GM10847 (cell line): ENCODE measurements around the gene NTM.

Experiments used
- POLR2A ChIP-seq: IDR thresholded peaks from 2 replicates; pipeline ENCODE4 v1.6.1; 2011; ENCODE audit not compliant: insufficient read length; ENCODE audit errors: extremely low read depth

Gene NTM

GRCh38 chr11:132064987-132065620 lies 694.7 kb downstream of the NTM start:
- no peak for TF ChIP-seq POLR2A

GRCh38 chr11:132068556-132068955 lies 698.1 kb downstream of the NTM start:
- no peak for TF ChIP-seq POLR2A

GRCh38 chr11:132072044-132072857 lies 701.8 kb downstream of the NTM start:
- no peak for TF ChIP-seq POLR2A

DNA sequence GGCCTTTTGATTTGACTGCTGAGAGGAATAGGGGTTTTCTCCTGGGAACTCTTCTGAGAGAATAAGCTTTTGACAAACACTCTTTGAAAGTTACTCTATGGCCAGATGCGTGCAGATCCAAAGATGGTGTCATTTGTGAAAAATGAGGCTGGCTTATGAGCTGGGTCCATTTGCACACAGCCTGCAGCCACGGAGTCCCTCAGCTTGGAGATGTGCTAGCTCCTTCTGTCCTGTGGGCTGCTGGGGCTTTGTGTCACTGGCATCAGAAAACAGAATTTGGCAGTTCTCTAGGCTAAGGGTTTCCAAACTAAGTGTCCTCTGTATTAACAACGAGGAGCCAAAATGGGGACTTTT lies 702.4 kb downstream of the NTM start:
- TF ChIP-seq POLR2A = no peak

- TF ChIP-seq POLR2A = no peak
Observed at GRCh38 chr11:132073787-132074186, 703.4 kb downstream of the NTM start.

GRCh38 chr11:132075447-132075846 lies 705.0 kb downstream of the NTM start:
- TF ChIP-seq POLR2A = no peak

DNA sequence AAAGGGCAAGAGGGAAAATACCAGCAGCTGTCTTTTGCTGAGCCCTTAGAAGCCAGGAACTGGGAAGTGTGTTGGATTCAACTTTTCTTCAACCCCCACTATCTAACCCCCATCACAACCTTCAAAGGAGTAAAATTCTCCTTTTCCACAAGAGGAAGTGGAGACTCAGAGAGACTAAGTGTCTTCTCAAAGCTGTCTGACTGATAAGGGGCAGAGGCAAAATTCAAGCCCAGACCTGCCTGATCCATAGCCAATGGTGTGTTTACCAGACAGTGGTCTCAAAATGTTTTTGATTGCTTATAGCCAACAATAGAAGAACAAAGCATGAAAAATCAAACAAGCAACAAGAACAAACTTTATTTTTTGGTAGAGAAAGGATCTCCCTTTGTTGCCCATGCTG lies 707.0 kb downstream of the NTM start:
- TF ChIP-seq POLR2A = no peak

DNA sequence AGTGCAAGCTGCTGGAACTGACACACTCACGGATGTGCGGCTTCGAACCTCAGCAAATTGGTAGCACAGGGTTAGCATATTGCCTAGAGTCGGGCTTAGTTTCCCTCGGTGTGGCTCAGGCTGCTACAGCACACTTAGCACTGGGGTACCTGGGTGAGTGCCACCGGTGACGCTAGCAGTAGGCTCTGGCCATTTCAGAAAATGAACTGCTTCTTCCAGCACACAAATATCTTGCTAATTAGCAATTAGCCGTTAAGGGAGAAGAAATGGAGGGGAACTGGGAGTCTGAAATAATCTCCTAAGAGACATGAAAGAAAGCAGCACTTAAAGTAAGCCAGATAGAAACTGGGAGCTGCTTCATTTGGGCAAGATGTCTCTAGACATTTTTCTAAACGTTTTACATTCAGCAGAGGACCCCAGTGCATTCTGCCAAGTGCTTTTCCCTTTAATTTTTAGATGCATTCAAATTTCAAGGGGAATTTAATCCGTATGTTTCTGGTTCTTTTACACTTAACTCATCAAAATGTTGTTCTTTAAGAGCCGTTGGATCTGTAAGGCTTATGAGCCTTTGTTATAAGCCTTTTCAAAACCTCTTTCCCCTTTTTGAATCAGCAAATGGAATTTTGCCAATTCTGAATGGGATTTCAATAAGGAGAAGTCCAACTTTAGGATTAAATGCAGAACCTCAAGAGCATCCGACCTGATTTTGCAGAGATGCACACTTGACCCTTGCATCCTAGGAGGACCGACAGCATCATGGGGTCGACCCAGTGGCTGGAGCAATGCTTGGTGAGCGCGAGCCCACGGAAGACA lies 708.1 kb downstream of the NTM start:
- no peak for TF ChIP-seq POLR2A

- TF ChIP-seq POLR2A = no peak
Observed at GRCh38 chr11:132080127-132080526, 709.7 kb downstream of the NTM start.

GRCh38 chr11:132082566-132082965 lies 712.2 kb downstream of the NTM start:
- no peak for TF ChIP-seq POLR2A

DNA sequence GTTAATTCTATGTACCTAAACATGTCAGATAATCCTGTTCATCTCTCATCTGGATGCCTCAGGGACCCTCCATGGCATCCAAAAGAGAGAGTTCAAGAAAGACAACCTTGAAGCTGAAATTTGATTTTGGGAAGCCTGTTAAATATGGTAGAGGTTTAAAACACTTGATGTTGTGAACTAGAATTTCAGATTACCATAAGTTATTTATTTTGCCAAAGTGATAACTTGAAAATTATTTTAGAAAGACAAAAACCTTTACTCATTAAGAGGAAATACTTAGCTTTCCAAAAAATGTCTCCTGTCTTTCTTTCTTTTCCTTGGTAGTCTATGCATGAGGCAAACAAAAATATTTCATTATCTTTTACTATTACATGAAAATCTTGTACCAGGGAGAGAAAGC lies 714.0 kb downstream of the NTM start:
- no peak for TF ChIP-seq POLR2A

DNA sequence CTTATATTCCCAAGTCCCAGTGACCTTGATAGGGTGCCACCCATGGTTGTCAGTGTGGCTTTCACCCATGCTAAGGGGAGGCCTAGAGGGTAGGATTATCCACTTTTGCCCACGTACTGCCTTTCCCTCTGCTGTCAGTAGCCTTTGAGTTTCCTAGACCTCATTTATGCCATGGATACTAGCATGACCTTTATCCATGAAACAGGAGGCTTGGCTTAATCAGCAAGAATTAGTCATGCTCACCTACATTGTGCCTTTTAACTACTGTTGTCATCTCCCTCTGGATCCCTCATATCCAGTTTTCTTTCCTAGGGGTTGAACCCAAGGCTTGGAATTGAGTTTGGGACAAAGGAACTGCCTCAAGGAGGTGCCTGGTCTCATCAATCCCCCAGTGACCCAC lies 716.7 kb downstream of the NTM start:
- no peak for TF ChIP-seq POLR2A

DNA sequence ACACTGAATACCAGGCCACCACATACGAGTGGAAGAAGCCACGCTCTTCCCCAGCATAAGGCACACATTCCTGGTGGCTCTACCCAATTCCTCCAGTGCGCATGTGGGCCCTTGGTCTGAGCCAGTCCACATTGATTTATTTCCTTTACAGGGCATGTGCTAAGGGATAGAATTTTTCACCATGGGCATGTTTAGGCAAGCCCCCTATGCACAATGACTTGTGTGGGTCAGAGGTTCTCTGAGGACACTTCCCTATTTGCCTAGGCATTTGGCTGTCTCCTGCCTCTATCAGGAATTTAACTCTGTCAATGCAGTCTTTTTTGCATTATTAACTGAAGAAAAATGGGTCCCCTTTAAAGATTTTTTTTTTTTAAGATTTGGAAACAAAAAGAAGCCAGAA lies 718.1 kb downstream of the NTM start:
- no peak for TF ChIP-seq POLR2A

GRCh38 chr11:132093536-132094259 lies 723.3 kb downstream of the NTM start:
- TF ChIP-seq POLR2A = no peak

GRCh38 chr11:132094598-132094997 lies 724.2 kb downstream of the NTM start:
- TF ChIP-seq POLR2A = no peak
